Right renal pelvis (tissue), 4 donors: ENCODE results near the gene WDCP. TPM values are rescaled to one million over a fixed set of nuclear protein-coding genes. Genes with fewer than 3 reads are reported as not detected.

ENCODE experiments used
- DNase-seq, 4 donors: peaks; one replicate each; pipeline ENCODE4 v3.0.0-alpha.2; 2013; ENCODE audit warnings: low read depth in 4 of 4, low spot score in 3 of 4, missing footprints in 1 of 4
- polyA plus RNA-seq, 4 donors: library from polyadenylated mRNA; unstranded; fragments of 120-200 nt; gene quantifications; one replicate each; pipeline ENCODE4 v1.2.1, GENCODE V29; 2013; ENCODE audit not compliant: insufficient read length in 4 of 4

WDCP gene
- polyA plus RNA-seq, 4 donors, result 14.2 to 18.4 (median 17.0) TPM

GRCh38 chr2:24009680-24010476 is 37.3 kb downstream of the WDCP start, which contains the start of gene MFSD2B:
MFSD2B (plus strand) TSS chr2:24010085; CDS start chr2:24010097, 12 bp downstream.
- no peak for DNase-seq

DNA sequence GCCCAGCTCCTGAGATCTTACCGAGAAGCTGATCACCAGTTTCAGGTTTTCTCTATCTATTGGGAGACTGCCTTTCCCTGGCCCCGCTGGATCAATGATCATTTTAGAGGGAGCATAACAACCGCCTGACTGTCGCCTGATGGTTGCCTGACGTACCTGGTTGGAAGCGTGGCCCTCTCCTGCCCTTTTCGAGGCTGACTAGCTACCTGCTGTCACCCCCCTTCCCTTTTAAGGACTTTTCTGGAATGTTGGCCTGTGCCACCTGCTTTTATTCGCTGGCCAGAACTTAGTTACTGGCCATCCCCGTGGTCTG is 37.9 kb downstream of the WDCP start:
- no peak for DNase-seq

DNA sequence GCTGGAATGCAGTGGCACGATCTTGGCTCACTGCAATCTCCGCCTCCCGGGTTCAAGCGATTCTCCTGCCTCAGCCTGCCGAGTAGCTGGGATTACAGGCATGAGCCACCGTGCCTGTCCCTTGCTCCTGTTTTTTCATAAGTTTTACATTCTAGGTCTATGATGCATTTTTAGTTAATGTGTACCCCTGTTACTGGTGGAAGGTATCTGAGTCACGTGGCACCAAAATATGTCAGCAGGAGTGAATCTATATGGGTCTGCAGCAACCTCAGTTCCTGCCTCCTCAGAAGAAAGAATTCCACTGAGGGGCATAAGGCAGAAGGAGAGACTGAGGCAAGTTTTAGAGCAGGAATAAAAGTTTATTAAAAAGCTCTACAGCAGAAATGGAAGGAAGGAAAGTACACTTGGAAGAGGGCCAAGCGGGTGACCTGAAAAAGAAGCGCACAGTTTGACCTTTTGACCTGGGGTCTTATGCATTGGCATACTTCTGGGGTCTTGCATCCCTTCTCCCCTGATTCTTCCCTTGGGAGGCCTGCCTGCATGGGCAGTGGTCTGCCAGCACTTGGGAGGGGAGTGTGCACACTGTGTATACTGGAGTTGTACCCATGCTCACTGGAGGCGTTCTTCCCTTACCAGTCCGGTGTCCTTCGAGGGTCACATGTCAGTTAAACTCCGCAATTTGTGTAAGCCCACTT is 38.4 kb downstream of the WDCP start:
- no peak for DNase-seq

DNA sequence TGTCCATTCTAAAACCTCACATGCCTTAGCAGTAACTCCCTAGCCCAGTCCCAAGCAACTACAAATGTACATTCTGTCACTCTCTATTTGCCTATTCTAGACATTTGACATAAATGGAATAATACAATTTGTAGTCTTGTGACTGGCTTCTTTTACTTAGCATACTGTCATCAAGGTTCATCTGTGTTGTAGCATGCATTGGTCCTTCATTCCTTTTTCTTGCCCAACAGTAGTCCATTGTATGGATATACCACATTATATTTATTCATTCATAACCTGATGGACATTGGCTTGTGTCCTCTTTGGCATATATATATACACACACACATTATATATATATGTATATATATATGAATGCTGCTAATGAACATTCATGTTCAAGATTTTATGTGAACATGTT is 39.5 kb downstream of the WDCP start:
- DNase-seq, result no peak

- DNase-seq, result no peak
These were observed 52.6 kb downstream of the WDCP start for GRCh38 chr2:23994567-23994966.

GRCh38 chr2:23993736-23994269 is 53.4 kb downstream of the WDCP start:
- DNase-seq, result no peak

DNA sequence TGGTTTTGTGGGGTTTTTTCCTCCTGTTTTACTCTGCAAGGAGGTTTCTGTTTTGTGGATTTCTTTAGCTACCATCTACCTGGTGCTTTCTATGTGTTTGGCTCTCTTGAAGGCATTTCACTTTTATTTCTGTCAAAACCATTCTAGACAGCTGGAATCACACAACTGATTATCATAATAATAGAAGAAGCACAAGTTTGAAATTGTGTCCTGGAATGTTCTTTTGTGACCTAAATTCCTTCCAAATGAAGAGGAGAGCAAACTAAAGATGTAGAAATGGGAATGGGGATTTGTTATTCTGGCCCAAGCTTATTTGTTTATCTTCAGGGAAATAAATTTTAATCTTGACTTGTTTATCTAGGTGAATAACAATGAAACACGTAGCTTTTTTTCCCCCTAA is 54.3 kb downstream of the WDCP start:
- no peak for DNase-seq

DNA sequence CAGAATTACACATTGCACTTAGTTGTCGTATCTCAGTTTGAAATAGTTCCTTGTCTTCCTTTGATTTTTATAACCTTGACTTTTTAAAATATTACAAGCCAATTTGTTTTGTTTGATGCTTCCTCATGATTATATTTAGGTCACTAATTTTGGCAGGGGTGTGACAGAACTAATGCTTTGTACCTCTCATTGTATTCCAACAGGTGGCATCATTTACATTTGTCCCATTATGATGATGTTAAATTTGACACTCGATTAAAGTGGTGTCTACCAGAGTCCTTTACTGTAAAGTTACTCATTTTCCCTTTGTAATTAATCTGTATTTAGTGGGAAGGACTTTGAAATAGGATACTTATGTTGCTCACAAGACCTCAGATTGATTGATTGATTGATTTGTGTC is 58.8 kb downstream of the WDCP start:
- no peak for DNase-seq

Other genes with a start within 250 kb of the WDCP start
- 10 to 100 TPM; 20.0 to 24.1 (median 20.4) TPM for gene ATAD2B, start 120.3 kb downstream of the WDCP start, polyA plus RNA-seq
- 10 to 100 TPM; 19.1 to 22.9 (median 20.4) TPM for gene UBXN2A, start 106.9 kb downstream of the WDCP start, polyA plus RNA-seq
- 1 to 10 TPM; 3.3 to 4.1 (median 4.0) TPM for gene MFSD2B, start 37.3 kb downstream of the WDCP start, polyA plus RNA-seq
- 10 to 100 TPM in 3 of 4 donors, 1 to 10 TPM in 1; 9.3 to 14.0 (median 11.4) TPM for gene FKBP1B, start 2.4 kb upstream of the WDCP start, polyA plus RNA-seq
- gene SF3B6, start 28.9 kb upstream of the WDCP start, polyA plus RNA-seq, result 100 to 1,000 TPM; 152 to 175 (median 168) TPM
- gene TP53I3, start 37.4 kb upstream of the WDCP start, polyA plus RNA-seq, result 10 to 100 TPM; 48.1 to 53.1 (median 50.7) TPM
- 1 to 10 TPM; 1.4 to 3.2 (median 2.8) TPM for gene PFN4, start 75.9 kb upstream of the WDCP start, polyA plus RNA-seq
- gene FAM228B, start 76.1 kb upstream of the WDCP start, polyA plus RNA-seq, result 10 to 100 TPM; 21.6 to 33.0 (median 29.3) TPM
- gene FAM228A, start 127.7 kb upstream of the WDCP start, polyA plus RNA-seq, result 1 to 10 TPM in 1 of 4 donors, under 1 TPM in 3; 0.62 to 1.9 (median 0.86) TPM